ENCODE measurements around the gene GNG8.

GNG8 gene

GRCh38 chr19:46601318-46602224, 34.4 kb downstream of the GNG8 start, which contains the start of gene CALM3:
CALM3 (plus strand) TSS chr19:46601330; CDS start chr19:46601435, 105 bp downstream.
- no peak for DNase-seq

GRCh38 chr19:46600384-46601317, 35.4 kb downstream of the GNG8 start:
- peak; percentile 97 for DNase-seq

- no peak for DNase-seq
These were observed 36.2 kb downstream of the GNG8 start for GRCh38 chr19:46599716-46600373.

GRCh38 chr19:46598372-46598917, 37.6 kb downstream of the GNG8 start:
- no peak for DNase-seq

GRCh38 chr19:46596008-46596407, 40.0 kb downstream of the GNG8 start:
- DNase-seq, result no peak

- no peak for DNase-seq
These were observed 44.1 kb downstream of the GNG8 start for GRCh38 chr19:46591870-46592269.

- no peak for DNase-seq
These were observed 44.7 kb downstream of the GNG8 start for GRCh38 chr19:46591254-46591653.

GRCh38 chr19:46587861-46588260, 48.1 kb downstream of the GNG8 start:
- no peak for DNase-seq

GRCh38 chr19:46586294-46586693, 49.7 kb downstream of the GNG8 start:
- DNase-seq, result no peak

- DNase-seq, result no peak
These were observed 50.5 kb downstream of the GNG8 start for GRCh38 chr19:46585539-46585938.

All from amniotic stem cell (primary cell).